OCI-LY1 (cell line): Measurements from ENCODE around the gene AGBL3.

Experiments used
- EZH2 ChIP-seq: fragments of 200-600 bp; sonication (generic), shearing (Covaris generic); IDR thresholded peaks from 2 replicates; pipeline ENCODE4 v1.8.0; 2017; ENCODE audit warnings: borderline replicate concordance, mixed run types, mild to moderate bottlenecking, antibody characterized with exemption, low read length, moderate library complexity, mixed read lengths
- TF ChIP-seq, protein P1 (sequence below): fragments of 200-600 bp; sonication (generic), shearing (Covaris generic); IDR thresholded peaks from 2 replicates; pipeline ENCODE4 v1.5.1; 2017; ENCODE audit warnings: mild to moderate bottlenecking, antibody characterized with exemption, low read length, moderate library complexity, mixed read lengths

DNA sequence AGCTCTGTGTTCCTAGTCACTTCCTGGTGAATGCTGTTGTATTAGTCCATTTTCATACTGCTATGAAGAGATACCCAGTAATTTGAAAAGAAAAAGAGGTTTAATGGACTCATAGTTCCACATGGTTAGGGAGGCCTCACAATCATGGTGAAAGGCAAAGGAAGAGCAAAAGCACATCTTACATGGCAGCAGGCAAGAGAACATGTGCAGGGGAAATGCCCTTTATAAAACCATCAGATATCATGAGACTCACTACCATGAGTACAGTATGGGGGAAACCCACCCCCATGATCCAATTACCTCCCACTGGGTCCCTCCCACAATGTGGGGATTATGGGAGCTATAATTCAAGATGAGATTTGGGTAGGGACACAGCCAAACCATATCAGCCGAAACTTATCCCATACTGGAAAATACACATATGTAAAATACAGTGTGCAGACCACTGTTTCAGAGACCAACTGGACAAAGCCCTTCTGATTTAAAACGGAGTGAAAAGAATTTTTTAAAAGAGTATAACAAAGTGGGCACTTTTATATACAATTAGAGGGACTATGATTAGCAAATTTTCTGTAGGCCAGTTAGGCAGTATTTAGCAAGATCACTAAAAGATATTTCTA, 176.2 kb downstream of the AGBL3 start:
- no peak for TF ChIP-seq EZH2
- TF ChIP-seq, protein P1, sequence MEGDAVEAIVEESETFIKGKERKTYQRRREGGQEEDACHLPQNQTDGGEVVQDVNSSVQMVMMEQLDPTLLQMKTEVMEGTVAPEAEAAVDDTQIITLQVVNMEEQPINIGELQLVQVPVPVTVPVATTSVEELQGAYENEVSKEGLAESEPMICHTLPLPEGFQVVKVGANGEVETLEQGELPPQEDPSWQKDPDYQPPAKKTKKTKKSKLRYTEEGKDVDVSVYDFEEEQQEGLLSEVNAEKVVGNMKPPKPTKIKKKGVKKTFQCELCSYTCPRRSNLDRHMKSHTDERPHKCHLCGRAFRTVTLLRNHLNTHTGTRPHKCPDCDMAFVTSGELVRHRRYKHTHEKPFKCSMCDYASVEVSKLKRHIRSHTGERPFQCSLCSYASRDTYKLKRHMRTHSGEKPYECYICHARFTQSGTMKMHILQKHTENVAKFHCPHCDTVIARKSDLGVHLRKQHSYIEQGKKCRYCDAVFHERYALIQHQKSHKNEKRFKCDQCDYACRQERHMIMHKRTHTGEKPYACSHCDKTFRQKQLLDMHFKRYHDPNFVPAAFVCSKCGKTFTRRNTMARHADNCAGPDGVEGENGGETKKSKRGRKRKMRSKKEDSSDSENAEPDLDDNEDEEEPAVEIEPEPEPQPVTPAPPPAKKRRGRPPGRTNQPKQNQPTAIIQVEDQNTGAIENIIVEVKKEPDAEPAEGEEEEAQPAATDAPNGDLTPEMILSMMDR, result no peak
